ENCODE results near the gene MYO18B. TPM values are rescaled to one million over a fixed set of nuclear protein-coding genes. Genes with fewer than 3 reads are reported as not detected.

MYO18B gene
- total RNA-seq, 1 experiment from 2014 or later: 0.05 TPM

- Histone ChIP-seq H3K27me3 (ENCODE audit: insufficient read depth, low read length) (peaks cover 16% of the 10 kb centered on the region), H3K36me3 (ENCODE audit: control insufficient read depth in 1 of 2, insufficient read depth in 2 of 2, low read length in 2 of 2) (no peaks in the 10 kb centered on the region), H3K9me2 (ENCODE audit: insufficient read depth) (no peaks in the 10 kb centered on the region), H2AFZ (ENCODE audit: low read depth, low read length, poor library complexity, severe bottlenecking) (no peak overlapping the region), H3K9me3 (ENCODE audit: control insufficient read depth in 1 of 2, insufficient read depth in 1 of 2, low read depth in 1 of 2, low read length in 2 of 2) (no peaks in the 10 kb centered on the region), H4K20me1 (ENCODE audit: insufficient read depth) (no peaks in the 10 kb centered on the region), H3K9ac (ENCODE audit: low read length) (no peak overlapping the region), H3K4me1 (ENCODE audit: control insufficient read depth in 1 of 2, insufficient read depth in 2 of 2, low read length in 2 of 2) (no peaks in the 10 kb centered on the region), H3K79me2 (ENCODE audit: insufficient read depth, low read length) (no peaks in the 10 kb centered on the region), H3K4me3 (replicated peaks in 1 of 2; ENCODE audit: low read depth in 1 of 2, low read length in 2 of 2) (no peak overlapping the region), H3K4me2 (ENCODE audit: low read length) (no peak overlapping the region), H3K27ac (ENCODE audit: low read depth, low read length) (no peak overlapping the region)
- intact Hi-C loops (cut with micrococcal nuclease): no loop called here
- TF ChIP-seq CBX3 (IDR thresholded peaks at IDR 0.05; ENCODE audit: low read depth): no peak
- TF ChIP-seq ZNF274 (IDR thresholded peaks at IDR 0.05; ENCODE audit: low read depth, low read length): no peak
- BruUV-seq (replicated peaks): no TSS peak
- POLR2A ChIA-PET: no interaction called here
- RAD21 ChIA-PET (ENCODE audit: low non-redundant PET in 1 of 2, low total read pairs in 2 of 2, uncharacterized antibody in 2 of 2, unreplicated experiment in 2 of 2): no interaction called here
- DNase-seq (ENCODE audit: low read depth, low spot score) (no peak), ATAC-seq (no peak)
- CTCF ChIA-PET: no interaction called here
Measured at GRCh38 chr22:26041931-26042330, 299.9 kb downstream of the MYO18B start.

- Histone ChIP-seq H3K4me2 (ENCODE audit: low read length) (no peak overlapping the region), H3K9me2 (ENCODE audit: insufficient read depth) (no peaks in the 10 kb centered on the region), H3K9ac (ENCODE audit: low read length) (no peak overlapping the region), H3K27me3 (ENCODE audit: insufficient read depth, low read length) (peaks cover 16% of the 10 kb centered on the region), H3K9me3 (ENCODE audit: control insufficient read depth in 1 of 2, insufficient read depth in 1 of 2, low read depth in 1 of 2, low read length in 2 of 2) (no peaks in the 10 kb centered on the region), H2AFZ (ENCODE audit: low read depth, low read length, poor library complexity, severe bottlenecking) (no peak overlapping the region), H3K27ac (ENCODE audit: low read depth, low read length) (no peak overlapping the region), H3K4me3 (replicated peaks in 1 of 2; ENCODE audit: low read depth in 1 of 2, low read length in 2 of 2) (no peak overlapping the region), H3K36me3 (ENCODE audit: control insufficient read depth in 1 of 2, insufficient read depth in 2 of 2, low read length in 2 of 2) (no peaks in the 10 kb centered on the region), H3K79me2 (ENCODE audit: insufficient read depth, low read length) (no peaks in the 10 kb centered on the region), H4K20me1 (ENCODE audit: insufficient read depth) (no peaks in the 10 kb centered on the region), H3K4me1 (ENCODE audit: control insufficient read depth in 1 of 2, insufficient read depth in 2 of 2, low read length in 2 of 2) (no peaks in the 10 kb centered on the region)
- CTCF ChIA-PET: no interaction called here
- intact Hi-C loops (cut with micrococcal nuclease): no loop called here
- no peak for ATAC-seq
- BruUV-seq (replicated peaks): no TSS peak
- TF ChIP-seq ATF3 (IDR thresholded peaks at IDR 0.05) (no peak), MAX (IDR thresholded peaks at IDR 0.05) (no peak), EZH2 (IDR thresholded peaks at IDR 0.05) (no peak), CEBPB (IDR thresholded peaks at IDR 0.05; ENCODE audit: low read depth) (no peak), YY1 (IDR thresholded peaks at IDR 0.05; ENCODE audit: extremely low read depth, insufficient replicate concordance, low read depth, low read length) (no peak), RAD21 (IDR thresholded peaks at IDR 0.05; ENCODE audit: low read depth) (no peak), EGR1 (IDR thresholded peaks at IDR 0.05; ENCODE audit: low read depth) (no peak), CTCF (IDR thresholded peaks at IDR 0.05 in 2 of 3, conservative IDR thresholded peaks at IDR 0.05 in 1 of 3; ENCODE audit: borderline replicate concordance in 1 of 3, insufficient read depth in 1 of 3, low read depth in 2 of 3, low read length in 2 of 3) (no peak), POLR2AphosphoS5 (IDR thresholded peaks at IDR 0.05; ENCODE audit: low read depth, low read length) (no peak), CBX3 (IDR thresholded peaks at IDR 0.05; ENCODE audit: low read depth) (no peak), SP1 (IDR thresholded peaks at IDR 0.05; ENCODE audit: low read depth) (no peak), ZFX (IDR thresholded peaks at IDR 0.05) (no peak), JUND (IDR thresholded peaks at IDR 0.05) (no peak)
- DNase-seq (ENCODE audit: low read depth, low spot score): no peak
- POLR2A ChIA-PET: no interaction called here
- RAD21 ChIA-PET (ENCODE audit: low non-redundant PET in 1 of 2, low total read pairs in 2 of 2, uncharacterized antibody in 2 of 2, unreplicated experiment in 2 of 2): no interaction called here
Measured at GRCh38 chr22:26043031-26043430, 301.0 kb downstream of the MYO18B start.
